PC-3 (cell line): Measurements from ENCODE around the gene BAZ2A. TPM values are rescaled to one million over a fixed set of nuclear protein-coding genes. Genes with fewer than 3 reads are reported as not detected.
"Not testable (repeated sequence)": the region's sequence is repeated elsewhere in the genome, so short reads cannot be mapped to it uniquely, and the experiment has no call there.

Experiments used
- ATAC-seq: fragments of 200-7000 bp; cut with Tn5 transposase; 2 replicates; pipeline ENCODE4 v1.9.1; 2020; ENCODE audit warnings: mild to moderate bottlenecking, moderate library complexity
- BruUV-seq: library from RNA; stranded (reverse); fragments of 400-500 nt; replicated peaks from 2 replicates; lab custom pipeline; 2021; lab: Mats Ljungman, UMichigan
- CTCF ChIA-PET: fragments of 300-600 bp; sonication (Branson Sonifier 250); formaldehyde crosslinking; loops from one replicate; lab custom pipeline; 2022; ENCODE audit warnings: antibody characterized with exemption; lab: Charles Lee
- POLR2A ChIA-PET: fragments of 300-600 bp; sonication (Branson Sonifier 250); formaldehyde crosslinking; loops from one replicate; lab custom pipeline; 2022; ENCODE audit warnings: antibody characterized with exemption; ENCODE audit not compliant: unreplicated experiment; lab: Charles Lee
- DNase-seq: peaks from one replicate; pipeline ENCODE4 v3.0.0-alpha.2; 2015
- H2AFZ ChIP-seq: fragments of 300-600 bp; sonication (generic); 2 replicates; pipeline ENCODE4 v1.6.0; 2016; ENCODE audit warnings: antibody characterized with exemption, low read length
- H3F3A ChIP-seq: fragments of 300-600 bp; sonication (generic); one replicate; pipeline ENCODE4 v1.6.0; 2017; ENCODE audit warnings: antibody characterized with exemption, low read length, control low read depth, mild to moderate bottlenecking; ENCODE audit not compliant: unreplicated experiment
- H3K27ac ChIP-seq: fragments of 300-600 bp; sonication (generic); 2 replicates; pipeline ENCODE4 v1.5.1; 2016; ENCODE audit warnings: mild to moderate bottlenecking, low read length
- H3K27me3 ChIP-seq: fragments of 300-600 bp; sonication (generic); 2 replicates; pipeline ENCODE4 v1.6.1; 2016; ENCODE audit warnings: low read length, mixed read lengths
- H3K36me3 ChIP-seq: fragments of 300-600 bp; sonication (generic); 2 replicates; pipeline ENCODE4 v1.6.1; 2016; ENCODE audit warnings: low read depth, mixed run types, low read length, mixed read lengths
- H3K4me1 ChIP-seq: fragments of 300-600 bp; sonication (generic); 2 replicates; pipeline ENCODE4 v1.5.1; 2016; ENCODE audit warnings: low read length; ENCODE audit not compliant: insufficient read depth
- H3K4me2 ChIP-seq: fragments of 300-600 bp; sonication (generic); 2 replicates; pipeline ENCODE4 v1.6.0; 2016; ENCODE audit warnings: low read length
- H3K4me3 ChIP-seq: fragments of 300-600 bp; sonication (generic); 2 replicates; pipeline ENCODE4 v1.5.1; 2016; ENCODE audit warnings: mild to moderate bottlenecking, low read length, mixed read lengths
- H3K79me2 ChIP-seq: fragments of 300-600 bp; sonication (generic); 2 replicates; pipeline ENCODE4 v1.6.1; 2017; ENCODE audit warnings: low read length, mixed read lengths
- H3K9ac ChIP-seq: fragments of 300-600 bp; sonication (generic); 2 replicates; pipeline ENCODE4 v1.6.0; 2016; ENCODE audit warnings: mild to moderate bottlenecking, low read length
- H3K9me2 ChIP-seq: fragments of 300-600 bp; sonication (generic); replicated peaks from 2 replicates; pipeline ENCODE4 v1.6.1; 2016; ENCODE audit warnings: mixed run types, low read length, mixed read lengths
- H3K9me3 ChIP-seq: fragments of 300-600 bp; sonication (generic); 2 replicates; pipeline ENCODE4 v1.6.1; 2016; ENCODE audit warnings: low read length, mixed read lengths
- H4K20me1 ChIP-seq: fragments of 300-600 bp; sonication (generic); 2 replicates; pipeline ENCODE4 v1.6.1; 2016; ENCODE audit warnings: low read length, mixed read lengths
- CTCF ChIP-seq: fragments of 300-600 bp; sonication (generic); conservative IDR thresholded peaks from 2 replicates; pipeline ENCODE4 v1.5.1; 2017; ENCODE audit warnings: antibody characterized with exemption, low read depth, mild to moderate bottlenecking, low read length
- EZH2 ChIP-seq: fragments of 300-600 bp; sonication (generic); IDR thresholded peaks from one replicate; pipeline ENCODE4 v1.6.1; 2017; ENCODE audit warnings: antibody characterized with exemption, mild to moderate bottlenecking, low read length; ENCODE audit not compliant: unreplicated experiment
- EZH2phosphoT487 ChIP-seq: fragments of 300-600 bp; sonication (generic); IDR thresholded peaks from 2 replicates; pipeline ENCODE4 v1.6.1; 2018; ENCODE audit warnings: mild to moderate bottlenecking, antibody characterized with exemption, low read length, borderline replicate concordance
- intact Hi-C: fragments of 100-400 bp; cut with micrococcal nuclease; formaldehyde crosslinking; loops from 2 replicates; pipeline ENCODE4 v1.9.0; 2023
- total RNA-seq: library from RNA; depleted of rRNA; stranded (reverse); fragments of >200 nt; gene quantifications from 2 replicates; pipeline ENCODE4 v1.2.3, GENCODE V29; 2014

BAZ2A gene
- total RNA-seq, 1 experiment from 2014 or later = 33.8 TPM

GRCh38 chr12:56578983-56579546 is 51.1 kb downstream of the BAZ2A start:
- no peak overlapping the region for H3K4me2 ChIP-seq
- ChIA-PET CTCF (no interaction called here), POLR2A (no interaction called here)
- no peaks in the 10 kb centered on the region for H3F3A ChIP-seq
- no peaks in the 10 kb centered on the region for H3K27me3 ChIP-seq
- no peaks in the 10 kb centered on the region for H3K79me2 ChIP-seq
- ATAC-seq (no peak), DNase-seq (no peak)
- TF ChIP-seq CTCF (no peak), EZH2phosphoT487 (no peak), EZH2 (no peak)
- no peak overlapping the region for H3K4me3 ChIP-seq
- no peaks in the 10 kb centered on the region for H3K36me3 ChIP-seq
- no peaks in the 10 kb centered on the region for H4K20me1 ChIP-seq
- intact Hi-C loops = no loop called here
- peaks cover 23% of the 10 kb centered on the region for H3K4me1 ChIP-seq
- no peak overlapping the region for H3K9ac ChIP-seq
- H3K9me2 ChIP-seq = no peaks in the 10 kb centered on the region
- H3K9me3 ChIP-seq = no peaks in the 10 kb centered on the region
- H3K27ac ChIP-seq = no peak overlapping the region
- H2AFZ ChIP-seq = no peak overlapping the region
- BruUV-seq = no TSS peak

- DNase-seq, H3K9me2 ChIP-seq, H4K20me1 ChIP-seq, BruUV-seq, intact Hi-C loops, ATAC-seq, H3K36me3 ChIP-seq, H3K27me3 ChIP-seq, H3K4me3 ChIP-seq, H3K4me2 ChIP-seq, H3K79me2 ChIP-seq, H3K9ac ChIP-seq, H3K9me3 ChIP-seq, H3F3A ChIP-seq, H2AFZ ChIP-seq, CTCF ChIA-PET, H3K27ac ChIP-seq: not testable (repeated sequence)
- peaks cover 18% of the 10 kb centered on the region for H3K4me1 ChIP-seq
- POLR2A ChIA-PET = interaction anchor here (0.6 kb wide), 1 partner anchor 38 kb away, joined by 9 read pairs; no protein-coding TSS in a partner anchor
Measured at GRCh38 chr12:56577248-56577647, 52.9 kb downstream of the BAZ2A start.

GRCh38 chr12:56574210-56574609 is 55.9 kb downstream of the BAZ2A start:
- no peaks in the 10 kb centered on the region for H3K79me2 ChIP-seq
- H3K9ac ChIP-seq = no peak overlapping the region
- BruUV-seq = no TSS peak
- H3K27ac ChIP-seq = peak overlapping the region; percentile 23; the same call in 1 of the 2 replicates
- H3K4me2 ChIP-seq = no peak overlapping the region
- H3F3A ChIP-seq = no peaks in the 10 kb centered on the region
- H3K36me3 ChIP-seq = no peaks in the 10 kb centered on the region
- no peaks in the 10 kb centered on the region for H4K20me1 ChIP-seq
- peak; percentile 24 for DNase-seq
- H2AFZ ChIP-seq = no peak overlapping the region
- H3K4me3 ChIP-seq = no peak overlapping the region
- ChIA-PET CTCF (no interaction called here), POLR2A (no interaction called here)
- H3K4me1 ChIP-seq = peaks cover 7% of the 10 kb centered on the region
- TF ChIP-seq EZH2 (no peak), CTCF (no peak), EZH2phosphoT487 (no peak)
- no peak for ATAC-seq
- intact Hi-C loops = no loop called here
- H3K9me2 ChIP-seq = no peaks in the 10 kb centered on the region
- H3K27me3 ChIP-seq = no peaks in the 10 kb centered on the region
- H3K9me3 ChIP-seq = no peaks in the 10 kb centered on the region
